ENCODE measurements around the gene SARS2.
"Not testable (repeated sequence)": the region's sequence is repeated elsewhere in the genome, so short reads cannot be mapped to it uniquely, and the experiment has no call there.

Gene SARS2

GRCh38 chr19:38946229-38947010, 15.9 kb upstream of the SARS2 start:
- DNase-seq: no peak

GRCh38 chr19:38945562-38946228, 15.1 kb upstream of the SARS2 start:
- DNase-seq: no peak

GRCh38 chr19:38944981-38945506, 14.5 kb upstream of the SARS2 start:
- no peak for DNase-seq

- DNase-seq: no peak
Observed at GRCh38 chr19:38942471-38943181, 12.1 kb upstream of the SARS2 start.

GRCh38 chr19:38941979-38942378, 11.4 kb upstream of the SARS2 start:
- no peak for DNase-seq

GRCh38 chr19:38941466-38941865, 10.9 kb upstream of the SARS2 start:
- DNase-seq: not testable (repeated sequence)

GRCh38 chr19:38939957-38940356, 9.4 kb upstream of the SARS2 start:
- no peak for DNase-seq

GRCh38 chr19:38933544-38933943, 3.0 kb upstream of the SARS2 start:
- no peak for DNase-seq

- peak; percentile 36 for DNase-seq
Observed at GRCh38 chr19:38932425-38933179, 2.0 kb upstream of the SARS2 start.

GRCh38 chr19:38931521-38931793, 894 bp upstream of the SARS2 start:
- DNase-seq: no peak

- peak; percentile 99 for DNase-seq
Observed at GRCh38 chr19:38930776-38931520, 385 bp upstream of the SARS2 start, which contains the start of gene MRPS12. Gene MRPS12 (plus strand): TSS chr19:38930944. CDS start chr19:38931295, 351 bp downstream.

- no peak for DNase-seq
Observed at GRCh38 chr19:38928391-38929001, 2.1 kb downstream of the SARS2 start.

- no peak for DNase-seq
Observed at GRCh38 chr19:38924388-38924787, 6.2 kb downstream of the SARS2 start.

- no peak for DNase-seq
Observed at GRCh38 chr19:38922482-38922881, 8.1 kb downstream of the SARS2 start.

GRCh38 chr19:38921420-38922274, 8.9 kb downstream of the SARS2 start:
- DNase-seq: no peak

GRCh38 chr19:38920602-38921419, 9.8 kb downstream of the SARS2 start:
- DNase-seq: no peak

GRCh38 chr19:38919837-38920601, 10.5 kb downstream of the SARS2 start:
- no peak for DNase-seq

GRCh38 chr19:38918526-38918925, 12.0 kb downstream of the SARS2 start:
- DNase-seq: no peak

GRCh38 chr19:38917921-38918491, 12.6 kb downstream of the SARS2 start:
- no peak for DNase-seq

All from CD4-positive, alpha-beta T cell treated with Interleukin-6 for 4 hours (primary cell).